22Rv1 (cell line): ENCODE measurements around the gene NSD1.
"Not testable (repeated sequence)": the region's sequence is repeated elsewhere in the genome, so short reads cannot be mapped to it uniquely, and the experiment has no call there.

Experiments used
- H3K27ac ChIP-seq: fragments of 450-650 bp; 2 replicates; pipeline ENCODE4 v1.5.1; 2017
- ZFX ChIP-seq: fragments of 450-650 bp; IDR thresholded peaks from 2 replicates; pipeline ENCODE4 v1.6.1; 2017; ENCODE audit warnings: antibody characterized with exemption, borderline replicate concordance
- TF ChIP-seq, protein P1 (sequence below): fragments of 450-650 bp; IDR thresholded peaks from 2 replicates; pipeline ENCODE4 v1.5.1; 2017; ENCODE audit warnings: mild to moderate bottlenecking

Gene NSD1

DNA sequence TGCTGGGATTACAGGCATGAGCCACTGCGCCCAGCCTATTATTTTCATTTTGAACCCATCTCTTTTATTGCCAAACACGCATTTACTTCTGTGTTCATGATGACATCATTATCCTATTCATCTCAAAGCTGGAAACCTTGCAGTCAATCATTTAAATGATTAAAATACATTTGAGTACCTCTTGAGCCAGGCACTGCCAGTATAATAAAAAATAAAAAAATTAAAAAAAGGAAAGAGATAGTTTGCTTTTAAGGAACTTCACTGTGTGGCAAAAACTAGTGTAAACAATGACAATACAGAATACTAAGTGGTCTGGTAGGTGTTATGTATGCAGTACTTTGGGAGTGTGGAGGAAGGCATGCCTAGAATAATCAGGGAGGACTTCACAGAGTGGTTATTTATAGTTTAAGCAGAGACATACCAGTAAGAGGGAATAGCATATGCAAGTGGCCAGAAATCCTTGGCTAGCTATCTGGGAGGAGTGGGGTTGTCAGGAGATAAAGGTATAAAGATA is 8.6 kb downstream of the NSD1 start:
- TF ChIP-seq, protein P1, sequence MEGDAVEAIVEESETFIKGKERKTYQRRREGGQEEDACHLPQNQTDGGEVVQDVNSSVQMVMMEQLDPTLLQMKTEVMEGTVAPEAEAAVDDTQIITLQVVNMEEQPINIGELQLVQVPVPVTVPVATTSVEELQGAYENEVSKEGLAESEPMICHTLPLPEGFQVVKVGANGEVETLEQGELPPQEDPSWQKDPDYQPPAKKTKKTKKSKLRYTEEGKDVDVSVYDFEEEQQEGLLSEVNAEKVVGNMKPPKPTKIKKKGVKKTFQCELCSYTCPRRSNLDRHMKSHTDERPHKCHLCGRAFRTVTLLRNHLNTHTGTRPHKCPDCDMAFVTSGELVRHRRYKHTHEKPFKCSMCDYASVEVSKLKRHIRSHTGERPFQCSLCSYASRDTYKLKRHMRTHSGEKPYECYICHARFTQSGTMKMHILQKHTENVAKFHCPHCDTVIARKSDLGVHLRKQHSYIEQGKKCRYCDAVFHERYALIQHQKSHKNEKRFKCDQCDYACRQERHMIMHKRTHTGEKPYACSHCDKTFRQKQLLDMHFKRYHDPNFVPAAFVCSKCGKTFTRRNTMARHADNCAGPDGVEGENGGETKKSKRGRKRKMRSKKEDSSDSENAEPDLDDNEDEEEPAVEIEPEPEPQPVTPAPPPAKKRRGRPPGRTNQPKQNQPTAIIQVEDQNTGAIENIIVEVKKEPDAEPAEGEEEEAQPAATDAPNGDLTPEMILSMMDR, result no peak
- TF ChIP-seq ZFX, result no peak
- no peak overlapping the region for H3K27ac ChIP-seq

DNA sequence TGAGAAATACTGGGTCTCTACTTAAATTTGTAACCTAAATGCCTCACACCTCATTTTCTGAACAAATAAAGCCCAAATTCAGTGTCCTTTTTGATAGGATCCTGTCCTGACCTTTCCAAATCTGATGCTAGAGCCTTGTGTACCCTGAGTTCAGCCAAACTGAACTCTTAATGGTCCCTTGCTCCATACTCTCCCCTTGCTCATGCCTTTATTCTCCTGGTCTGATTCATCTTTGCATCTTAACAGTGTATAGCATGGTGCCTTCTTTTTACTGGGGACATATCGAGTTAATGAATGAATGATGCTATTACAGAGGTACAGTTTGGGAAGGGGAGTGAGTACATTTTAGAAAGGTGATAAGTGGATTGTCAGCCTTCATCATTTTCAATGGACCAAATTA is 9.2 kb downstream of the NSD1 start:
- TF ChIP-seq ZFX, result no peak
- TF ChIP-seq, protein P1, result no peak
- no peak overlapping the region for H3K27ac ChIP-seq

DNA sequence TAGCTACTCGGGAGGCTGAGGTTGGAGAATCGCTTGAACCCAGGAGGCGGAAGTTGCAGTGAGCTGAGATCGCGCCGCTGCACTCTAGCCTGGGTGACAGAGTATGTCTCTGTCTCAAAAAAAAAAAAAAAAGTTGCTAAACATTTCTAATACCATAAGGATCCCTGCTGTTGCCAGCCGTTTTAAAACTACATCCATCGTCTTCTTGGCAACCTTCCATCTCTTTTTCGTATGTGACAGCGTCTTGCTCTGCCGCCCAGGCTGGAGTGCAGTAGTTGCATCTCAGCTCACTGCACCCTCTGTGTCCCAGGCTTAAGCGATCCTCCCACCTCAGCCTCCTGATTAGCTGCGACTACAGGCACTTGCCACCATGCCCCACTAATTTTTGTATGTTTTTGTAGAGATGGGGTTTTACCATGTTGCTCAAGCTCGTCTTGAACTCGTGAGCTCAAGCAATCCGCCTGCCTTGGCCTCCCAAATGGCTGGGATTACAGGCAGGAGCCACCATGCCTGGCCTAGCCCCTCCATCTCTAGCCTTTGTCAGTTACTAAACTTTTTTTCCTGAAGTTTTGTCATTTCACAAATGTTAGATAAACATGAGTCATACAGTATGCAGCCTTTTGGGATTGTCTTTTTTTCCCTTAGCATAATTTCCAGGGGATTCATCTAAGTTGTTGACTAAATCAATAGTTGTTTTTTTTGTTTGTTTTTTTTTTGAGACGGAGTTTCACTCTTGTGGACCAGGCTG is 13.5 kb downstream of the NSD1 start:
- TF ChIP-seq, protein P1, result no peak
- no peak for TF ChIP-seq ZFX
- no peak overlapping the region for H3K27ac ChIP-seq

DNA sequence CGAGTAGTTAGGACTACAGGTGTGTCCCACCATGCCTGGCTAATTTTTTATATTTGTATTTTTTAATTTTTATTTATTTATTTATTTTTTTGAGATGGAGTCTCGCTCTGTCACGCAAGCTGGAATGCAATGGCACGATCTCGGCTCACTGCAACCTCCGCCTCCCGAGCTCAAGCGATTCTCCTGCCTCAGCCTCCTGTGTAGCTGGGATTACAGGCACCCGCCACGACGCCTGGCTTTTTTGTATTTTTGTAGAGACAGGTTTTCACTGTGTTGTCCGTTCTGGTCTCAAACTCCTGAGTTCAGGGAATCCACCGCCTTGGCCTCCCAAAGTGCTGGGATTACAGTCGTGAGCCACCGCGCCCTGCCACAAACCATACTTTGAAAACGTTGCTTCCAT is 16.5 kb downstream of the NSD1 start:
- not testable (repeated sequence) for H3K27ac ChIP-seq

DNA sequence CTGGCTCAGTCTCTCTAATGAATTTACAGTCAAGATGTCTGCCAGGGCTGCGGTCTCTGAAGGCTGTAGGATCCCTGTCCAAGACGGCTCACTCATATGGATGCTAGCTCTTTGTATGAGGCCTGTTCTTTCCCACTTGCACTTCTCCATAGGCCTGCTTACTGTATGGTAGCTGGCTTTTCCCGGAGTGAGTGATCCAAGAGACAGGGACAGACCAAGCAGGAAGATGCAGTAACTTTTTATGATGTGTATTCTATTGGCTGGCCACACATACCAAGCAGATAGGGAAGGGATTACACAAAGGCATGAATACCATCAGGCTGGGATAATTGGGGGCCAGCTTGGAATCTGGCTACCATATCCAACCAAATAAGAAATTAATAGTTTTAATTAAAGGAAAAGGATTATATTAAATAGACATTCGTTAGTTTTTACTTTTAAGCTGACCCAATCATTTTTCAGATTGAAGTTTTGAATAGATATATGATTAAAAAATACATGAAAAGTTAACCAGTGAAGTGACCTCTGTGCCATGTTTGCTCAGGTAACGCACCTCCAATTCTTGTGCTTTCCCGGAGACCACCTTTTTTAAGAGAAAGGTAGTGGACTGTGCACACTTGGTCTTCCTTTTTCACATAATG is 20.6 kb downstream of the NSD1 start:
- no peak overlapping the region for H3K27ac ChIP-seq
- no peak for TF ChIP-seq ZFX
- TF ChIP-seq, protein P1, result no peak

DNA sequence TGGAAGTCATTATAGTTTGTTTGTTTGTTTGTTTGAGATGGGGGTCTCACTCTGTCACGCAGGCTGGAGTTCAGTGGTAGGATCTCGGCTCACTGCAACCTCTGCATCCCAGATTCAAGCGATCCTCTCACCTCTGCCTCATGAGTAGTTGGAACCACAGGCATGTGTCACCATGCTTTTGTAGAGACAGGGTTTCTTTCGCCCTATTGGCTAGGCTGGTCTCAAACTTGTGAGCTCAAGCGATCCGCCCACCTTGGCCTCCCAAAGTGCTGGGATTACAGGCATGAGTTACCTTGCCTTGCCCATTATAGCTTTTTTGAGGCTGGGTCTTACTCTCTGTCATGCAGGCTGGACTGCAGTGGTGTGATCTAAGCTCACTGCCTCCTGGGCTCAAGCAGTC is 28.8 kb downstream of the NSD1 start:
- no peak overlapping the region for H3K27ac ChIP-seq
- TF ChIP-seq, protein P1, result no peak

DNA sequence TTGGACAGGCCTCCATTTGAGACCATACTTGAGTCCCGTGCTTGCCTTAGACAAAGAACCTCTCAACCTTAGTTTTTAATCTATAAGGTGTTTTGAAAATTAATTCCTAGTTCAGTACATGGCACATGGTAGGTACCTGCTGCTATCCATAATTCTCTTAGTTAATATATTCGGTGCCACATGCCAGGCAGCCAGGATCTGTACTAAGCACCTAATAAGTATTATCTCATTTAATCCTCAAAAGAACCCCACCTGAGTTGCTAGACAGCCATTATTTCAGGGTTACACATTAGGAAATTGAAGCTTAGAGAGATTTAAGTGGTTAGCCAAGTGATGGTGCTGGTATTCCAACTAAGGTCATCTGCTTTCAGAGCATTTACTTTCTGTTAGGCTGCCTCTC is 29.9 kb downstream of the NSD1 start:
- TF ChIP-seq ZFX, result no peak
- TF ChIP-seq, protein P1, result no peak
- no peak overlapping the region for H3K27ac ChIP-seq
